A673 (cell line): ENCODE measurements around the gene SSBP2. TPM values are rescaled to one million over a fixed set of nuclear protein-coding genes. Genes with fewer than 3 reads are reported as not detected.

Experiments used
- BruUV-seq: library from RNA; stranded (reverse); fragments of 400-500 nt; replicated peaks from 2 replicates; lab custom pipeline; 2021; lab: Mats Ljungman, UMichigan
- CTCF ChIA-PET: fragments of 300-600 bp; sonication (Branson Sonifier 250); formaldehyde crosslinking; loops from one replicate; lab custom pipeline; 2022; ENCODE audit warnings: antibody characterized with exemption; lab: Charles Lee
- POLR2A ChIA-PET: fragments of 300-600 bp; sonication (Branson Sonifier 250); formaldehyde crosslinking; loops from one replicate; lab custom pipeline; 2022; ENCODE audit warnings: antibody characterized with exemption; ENCODE audit not compliant: low non-redundant PET; lab: Charles Lee
- DNase-seq: peaks from one replicate; pipeline ENCODE4 v3.0.0-alpha.2; 2015; ENCODE audit warnings: low spot score
- H3K27ac ChIP-seq: fragments of 200-600 bp; sonication (generic); 2 replicates; pipeline ENCODE4 v1.5.1; 2016; ENCODE audit warnings: mixed run types, low read depth, mild to moderate bottlenecking, mixed read lengths, antibody characterized with exemption, low read length; ENCODE audit not compliant: poor library complexity, severe bottlenecking
- H3K27me3 ChIP-seq: fragments of 200-600 bp; sonication (generic); replicated peaks from 2 replicates; pipeline ENCODE4 v1.6.1; 2017; ENCODE audit warnings: mixed run types, low read depth, mild to moderate bottlenecking, mixed read lengths, antibody characterized with exemption, low read length; ENCODE audit not compliant: insufficient read depth, poor library complexity
- H3K36me3 ChIP-seq: fragments of 200-600 bp; sonication (generic); 2 replicates; pipeline ENCODE4 v1.6.1; 2016; ENCODE audit warnings: mixed run types, mild to moderate bottlenecking, mixed read lengths, antibody characterized with exemption, low read length; ENCODE audit not compliant: insufficient read depth, poor library complexity, severe bottlenecking
- H3K4me1 ChIP-seq: fragments of 200-600 bp; sonication (generic); 2 replicates; pipeline ENCODE4 v1.6.1; 2017; ENCODE audit warnings: mixed run types, mild to moderate bottlenecking, mixed read lengths, antibody characterized with exemption, low read length; ENCODE audit not compliant: insufficient read depth, poor library complexity, severe bottlenecking
- H3K4me3 ChIP-seq: fragments of 200-600 bp; sonication (generic); 2 replicates; pipeline ENCODE4 v1.5.1; 2016; ENCODE audit warnings: low read depth, mixed run types, mild to moderate bottlenecking, mixed read lengths, low read length; ENCODE audit not compliant: poor library complexity, severe bottlenecking
- H3K9me3 ChIP-seq: fragments of 200-600 bp; sonication (generic); 2 replicates; pipeline ENCODE4 v1.6.1; 2016; ENCODE audit warnings: mixed run types, low read depth, mild to moderate bottlenecking, mixed read lengths, antibody characterized with exemption, low read length; ENCODE audit not compliant: poor library complexity, severe bottlenecking
- CTCF ChIP-seq: fragments of 300-800, 200-600 bp; sonication (generic); conservative IDR thresholded peaks from 2 replicates; pipeline ENCODE4 v1.5.1; 2017; ENCODE audit warnings: low read depth, mild to moderate bottlenecking, antibody characterized with exemption, low read length, moderate library complexity, mixed read lengths
- EZH2 ChIP-seq: fragments of 200-600 bp; sonication (generic); IDR thresholded peaks from 2 replicates; pipeline ENCODE4 v1.6.1; 2017; ENCODE audit warnings: borderline replicate concordance, low read depth, mild to moderate bottlenecking, mixed read lengths, antibody characterized with exemption, low read length; ENCODE audit not compliant: poor library complexity, severe bottlenecking
- intact Hi-C: fragments of 100-400 bp; cut with micrococcal nuclease; formaldehyde crosslinking; loops from one replicate; pipeline ENCODE4 v1.10.0; 2022; ENCODE audit not compliant: unreplicated experiment
- total RNA-seq: library from RNA; stranded (reverse); gene quantifications from 2 replicates; pipeline ENCODE4 v1.2.3, GENCODE V29; 2021

The SSBP2 gene
- total RNA-seq, 1 experiment from 2014 or later, result 42.8 TPM

GRCh38 chr5:81495286-81495685 is 255.6 kb downstream of the SSBP2 start:
- Histone ChIP-seq H3K27ac (no peak overlapping the region), H3K36me3 (no peaks in the 10 kb centered on the region), H3K4me3 (no peak overlapping the region), H3K4me1 (peaks cover 14% of the 10 kb centered on the region), H3K9me3 (no peaks in the 10 kb centered on the region), H3K27me3 (no peaks in the 10 kb centered on the region)
- BruUV-seq, result no TSS peak
- ChIA-PET POLR2A (no interaction called here), CTCF (no interaction called here)
- intact Hi-C loops, result no loop called here
- peak; percentile 73 for DNase-seq
- no peak for TF ChIP-seq EZH2
- no peak for TF ChIP-seq CTCF

- ChIA-PET CTCF (no interaction called here), POLR2A (no interaction called here)
- no peaks in the 10 kb centered on the region for H3K9me3 ChIP-seq
- no peak for TF ChIP-seq CTCF
- TF ChIP-seq EZH2, result no peak
- no peaks in the 10 kb centered on the region for H3K36me3 ChIP-seq
- no TSS peak for BruUV-seq
- intact Hi-C loops, result no loop called here
- no peak overlapping the region for H3K4me3 ChIP-seq
- no peak overlapping the region for H3K27ac ChIP-seq
- no peaks in the 10 kb centered on the region for H3K4me1 ChIP-seq
- DNase-seq, result no peak
- H3K27me3 ChIP-seq, result no peaks in the 10 kb centered on the region
Observed at GRCh38 chr5:81488862-81489261, 262.0 kb downstream of the SSBP2 start.

GRCh38 chr5:81486711-81487110 is 264.2 kb downstream of the SSBP2 start:
- Histone ChIP-seq H3K36me3 (no peaks in the 10 kb centered on the region), H3K4me1 (no peaks in the 10 kb centered on the region), H3K27ac (no peak overlapping the region), H3K27me3 (no peaks in the 10 kb centered on the region), H3K9me3 (no peaks in the 10 kb centered on the region), H3K4me3 (no peak overlapping the region)
- ChIA-PET CTCF (no interaction called here), POLR2A (no interaction called here)
- no TSS peak for BruUV-seq
- intact Hi-C loops, result no loop called here
- TF ChIP-seq EZH2 (no peak), CTCF (no peak)
- peak; percentile 26 for DNase-seq
